BE2C (cell line): ENCODE data around the gene HEPN1.

Experiments
- DNase-seq: peaks from one replicate; pipeline ENCODE4 v3.0.0-alpha.2; 2020
- H3K27me3 ChIP-seq: fragments of 250-450 bp; sonication (Bioruptor Pico); 2 replicates; pipeline ENCODE4 v1.5.1; 2020; ENCODE audit warnings: mild to moderate bottlenecking
- H3K36me3 ChIP-seq: fragments of 250-450 bp; sonication (Bioruptor Pico); 2 replicates; pipeline ENCODE4 v1.5.1; 2020; ENCODE audit warnings: mild to moderate bottlenecking
- H3K4me1 ChIP-seq: fragments of 250-450 bp; sonication (Bioruptor Pico); 2 replicates; pipeline ENCODE4 v1.5.1; 2020
- H3K4me3 ChIP-seq: 2 replicates; pipeline ENCODE4 v1.5.1; 2011; ENCODE audit warnings: low read depth, low read length
- H3K9me3 ChIP-seq: fragments of 250-450 bp; sonication (Bioruptor Pico); 2 replicates; pipeline ENCODE4 v1.5.1; 2020
- CTCF ChIP-seq: IDR thresholded peaks from 2 replicates; pipeline ENCODE4 v1.5.1; 2012; ENCODE audit warnings: mild to moderate bottlenecking, low read depth, low read length

The HEPN1 gene

GRCh38 chr11:124880958-124881357, 38.1 kb upstream of the HEPN1 start:
- TF ChIP-seq CTCF, result no peak
- H3K4me3 ChIP-seq, result no peak overlapping the region

GRCh38 chr11:124882339-124883071, 36.5 kb upstream of the HEPN1 start:
- no peak for DNase-seq
- H3K9me3 ChIP-seq, result no peaks in the 10 kb centered on the region
- no peak for TF ChIP-seq CTCF
- H3K27me3 ChIP-seq, result no peaks in the 10 kb centered on the region
- H3K4me3 ChIP-seq, result no peak overlapping the region
- no peaks in the 10 kb centered on the region for H3K4me1 ChIP-seq
- no peaks in the 10 kb centered on the region for H3K36me3 ChIP-seq

More at GRCh38 chr11:124880958-124881357, 38.1 kb upstream of the HEPN1 start:
- no peaks in the 10 kb centered on the region for H3K9me3 ChIP-seq
- no peaks in the 10 kb centered on the region for H3K4me1 ChIP-seq
- no peaks in the 10 kb centered on the region for H3K27me3 ChIP-seq
- no peak for DNase-seq
- no peaks in the 10 kb centered on the region for H3K36me3 ChIP-seq

GRCh38 chr11:124884340-124884739, 34.7 kb upstream of the HEPN1 start:
- no peaks in the 10 kb centered on the region for H3K9me3 ChIP-seq
- H3K4me1 ChIP-seq, result no peaks in the 10 kb centered on the region
- no peaks in the 10 kb centered on the region for H3K27me3 ChIP-seq
- no peak for TF ChIP-seq CTCF
- H3K4me3 ChIP-seq, result no peak overlapping the region
- DNase-seq, result no peak
- H3K36me3 ChIP-seq, result no peaks in the 10 kb centered on the region

- Histone ChIP-seq H3K4me3 (no peak overlapping the region), H3K27me3 (no peaks in the 10 kb centered on the region), H3K4me1 (no peaks in the 10 kb centered on the region), H3K9me3 (no peaks in the 10 kb centered on the region), H3K36me3 (no peaks in the 10 kb centered on the region)
- no peak for DNase-seq
- no peak for TF ChIP-seq CTCF
Measured at GRCh38 chr11:124884869-124885479, 34.1 kb upstream of the HEPN1 start.

- no peaks in the 10 kb centered on the region for H3K27me3 ChIP-seq
- H3K4me3 ChIP-seq, result no peak overlapping the region
- H3K36me3 ChIP-seq, result no peaks in the 10 kb centered on the region
- DNase-seq, result no peak
- TF ChIP-seq CTCF, result no peak
- H3K9me3 ChIP-seq, result no peaks in the 10 kb centered on the region
- peaks cover 6% of the 10 kb centered on the region for H3K4me1 ChIP-seq
Measured at GRCh38 chr11:124886476-124886875, 32.6 kb upstream of the HEPN1 start.

- no peak for TF ChIP-seq CTCF
- H3K27me3 ChIP-seq, result no peaks in the 10 kb centered on the region
- no peaks in the 10 kb centered on the region for H3K9me3 ChIP-seq
- no peaks in the 10 kb centered on the region for H3K36me3 ChIP-seq
- DNase-seq, result no peak
- H3K4me1 ChIP-seq, result peaks cover 11% of the 10 kb centered on the region
- H3K4me3 ChIP-seq, result no peak overlapping the region
Measured at GRCh38 chr11:124886978-124887666, 31.9 kb upstream of the HEPN1 start.
